HepG2 (cell line): ENCODE data around the gene PPP1R12B. TPM values are rescaled to one million over a fixed set of nuclear protein-coding genes. Genes with fewer than 3 reads are reported as not detected.

ENCODE experiments used
- AHDC1 ChIP-seq: sonication (generic); formaldehyde crosslinking; IDR thresholded peaks from 2 replicates; pipeline ENCODE4 v1.5.1; 2020; ENCODE audit warnings: mild to moderate bottlenecking, missing genetic modification reagents, borderline replicate concordance
- ARHGAP35 ChIP-seq: sonication (generic); formaldehyde crosslinking; IDR thresholded peaks from 2 replicates; pipeline ENCODE4 v1.9.0; 2022; ENCODE audit warnings: mild to moderate bottlenecking, inconsistent platforms, moderate library complexity, missing genetic modification reagents, borderline replicate concordance
- ASH2L ChIP-seq: fragments of 300-600, 200-600 bp; sonication (generic); IDR thresholded peaks from 2 replicates; pipeline ENCODE4 v1.7.0; 2017; ENCODE audit warnings: low read depth, mild to moderate bottlenecking, moderate library complexity, mixed read lengths, low read length; ENCODE audit not compliant: insufficient read length
- HDAC2 ChIP-seq: sonication (generic); formaldehyde crosslinking; IDR thresholded peaks from 2 replicates; pipeline ENCODE4 v1.4.0; 2020; ENCODE audit warnings: missing genetic modification reagents
- KDM3A ChIP-seq: IDR thresholded peaks from 2 replicates; pipeline ENCODE4 v1.6.1; 2018; ENCODE audit warnings: low read depth, missing compliant biosample characterization
- MAZ ChIP-seq, 2 experiments: sonication (generic) in 1 of 2; formaldehyde crosslinking in 1 of 2; IDR thresholded peaks; 2 replicates each; pipeline versions ENCODE4 v1.5.0 to v1.6.1; 2012 to 2020; ENCODE audit warnings: low read depth in 2 of 2, mild to moderate bottlenecking in 2 of 2, borderline replicate concordance in 1 of 2, improper control_type of control experiment in 1 of 2, low read length in 1 of 2, missing genetic modification reagents in 1 of 2, moderate library complexity in 1 of 2
- MLXIP ChIP-seq: sonication (generic); formaldehyde crosslinking; IDR thresholded peaks from 2 replicates; pipeline ENCODE4 v1.9.0; 2021; ENCODE audit warnings: missing genetic modification reagents, borderline replicate concordance
- MTF1 ChIP-seq: sonication (generic); formaldehyde crosslinking; IDR thresholded peaks from 2 replicates; pipeline ENCODE4 v1.5.0; 2020; ENCODE audit warnings: missing genetic modification reagents
- POGZ ChIP-seq: sonication (generic); formaldehyde crosslinking; IDR thresholded peaks from 2 replicates; pipeline ENCODE4 v1.4.0; 2020; ENCODE audit warnings: mild to moderate bottlenecking, missing genetic modification reagents
- TCF7 ChIP-seq: sonication (generic); IDR thresholded peaks from 2 replicates; pipeline ENCODE4 v1.6.1; 2016; ENCODE audit warnings: antibody characterized with exemption, low read depth
- ZBTB14 ChIP-seq: sonication (generic); formaldehyde crosslinking; IDR thresholded peaks from 2 replicates; pipeline ENCODE4 v1.4.0; 2020; ENCODE audit warnings: missing genetic modification reagents
- ZFAT ChIP-seq: sonication (generic); formaldehyde crosslinking; conservative IDR thresholded peaks from 2 replicates; pipeline ENCODE4 v1.8.1; 2023; ENCODE audit warnings: missing genetic modification reagents, inconsistent platforms
- ZNF143 ChIP-seq: sonication (generic); formaldehyde crosslinking; IDR thresholded peaks from 2 replicates; pipeline ENCODE4 v1.4.0; 2020; ENCODE audit warnings: missing genetic modification reagents
- ZNF235 ChIP-seq: sonication (generic); formaldehyde crosslinking; IDR thresholded peaks from 2 replicates; pipeline ENCODE4 v1.8.1; 2023; ENCODE audit warnings: mild to moderate bottlenecking, missing genetic modification reagents, borderline replicate concordance
- ZNF510 ChIP-seq: sonication (generic); formaldehyde crosslinking; IDR thresholded peaks from 2 replicates; pipeline ENCODE4 v1.4.0; 2020; ENCODE audit warnings: low read depth, mild to moderate bottlenecking, missing genetic modification reagents
- ZNF713 ChIP-seq: sonication (generic); formaldehyde crosslinking; IDR thresholded peaks from 2 replicates; pipeline ENCODE4 v1.4.0; 2020; ENCODE audit warnings: mild to moderate bottlenecking, missing genetic modification reagents
- ZNF772 ChIP-seq: sonication (generic); formaldehyde crosslinking; IDR thresholded peaks from 2 replicates; pipeline ENCODE4 v1.5.0; 2020; ENCODE audit warnings: mild to moderate bottlenecking, missing genetic modification reagents
- ZNF773 ChIP-seq: sonication (generic); formaldehyde crosslinking; IDR thresholded peaks from 2 replicates; pipeline ENCODE4 v1.4.0; 2020; ENCODE audit warnings: missing genetic modification reagents, borderline replicate concordance
- ZNF792 ChIP-seq: IDR thresholded peaks from 2 replicates; pipeline ENCODE4 v1.6.1; 2016
- polyA plus RNA-seq, 8 experiments: library from polyadenylated mRNA; depleted of rRNA in 3 of 8; stranded (reverse) in 7 of 8; unstranded in 1 of 8; fragments of >200 nt; fragmentation: Illumina TruSeq in 4 of 8; extraction: Trizol in 4 of 8; gene quantifications; 2 replicates each; pipeline versions ENCODE4 v1.2.1 to v1.2.3, GENCODE V29; 2011 to 2016; ENCODE audit warnings: low read depth in 4 of 8, missing spikeins in 1 of 8, mixed read lengths in 1 of 8; ENCODE audit not compliant: insufficient read depth in 1 of 8
- total RNA-seq, 5 experiments: library from RNA; depleted of rRNA; stranded (reverse); fragments of >200 nt; fragmentation: Illumina TruSeq; extraction: Trizol; gene quantifications; 2 replicates each; pipeline ENCODE4 v1.2.3, GENCODE V29; 2016; ENCODE audit warnings: low read depth in 1 of 5

PPP1R12B gene
- total and polyA plus RNA-seq, 2 of the 13 experiments (the other 11 are each of a cell fraction or from before 2014, with no cell fraction given) = 12.0 to 13.6 TPM

- no peak for TF ChIP-seq ZNF713 (CRISPR knock-in tag)
- TF ChIP-seq MLXIP = peak; percentile 31; the same call in 1 of the 2 replicates
- TF ChIP-seq POGZ (CRISPR knock-in tag) = peak; percentile 71; the same call in 1 of the 2 replicates
- 0 out of 2 replicates have a peak, but pooled peaks have one; percentile 50 for TF ChIP-seq MTF1
- no peak for TF ChIP-seq ZNF235 (CRISPR knock-in tag)
- TF ChIP-seq ZNF143 = peak; percentile 100
- TF ChIP-seq ZNF772 (CRISPR knock-in tag) = no peak
- no peak for TF ChIP-seq ZBTB14 (CRISPR knock-in tag)
- TF ChIP-seq ARHGAP35 (CRISPR knock-in tag) = no peak; the same call in 1 of the 2 replicates
- TF ChIP-seq ZNF510 (CRISPR knock-in tag) = peak; percentile 89
- no peak; the same call in 1 of the 2 replicates for TF ChIP-seq ZNF773
- peak; percentile 55 for TF ChIP-seq TCF7
- TF ChIP-seq HDAC2 (CRISPR knock-in tag) = peak; percentile 20; the same call in 1 of the 2 replicates
- peak; percentile 52; the same call in 1 of the 2 replicates for TF ChIP-seq ZNF792
- no peak for TF ChIP-seq AHDC1 (CRISPR knock-in tag)
- no peak; the same call in 1 of the 2 replicates for TF ChIP-seq ZFAT (CRISPR knock-in tag)
- TF ChIP-seq ASH2L = peak; percentile 83
- 0 out of 2 replicates have a peak, but pooled peaks have one; percentile 12 for TF ChIP-seq MAZ (IDR thresholded peaks at IDR 0.05; ENCODE audit: borderline replicate concordance, low read depth, low read length)
- no peak for TF ChIP-seq MAZ (CRISPR knock-in tag; IDR thresholded peaks at IDR 0.05; ENCODE audit: low read depth)
- peak; percentile 56; the same call in 1 of the 2 replicates for TF ChIP-seq KDM3A (CRISPR knock-in tag)
These were observed at the start of gene PPP1R12B (continued) for GRCh38 chr1:202348509-202349205.
